Skeletal muscle cell (primary cell): ENCODE data around the gene ZNF467.

Experiments
- DNase-seq: peaks from one replicate; pipeline ENCODE4 v3.0.0-alpha.2; 2010; ENCODE audit warnings: low read depth
- H3K4me3 ChIP-seq: 2 replicates; pipeline ENCODE4 v1.5.1; 2011; ENCODE audit warnings: low read depth, mild to moderate bottlenecking, control low read depth, low read length, moderate library complexity

The ZNF467 gene

DNA sequence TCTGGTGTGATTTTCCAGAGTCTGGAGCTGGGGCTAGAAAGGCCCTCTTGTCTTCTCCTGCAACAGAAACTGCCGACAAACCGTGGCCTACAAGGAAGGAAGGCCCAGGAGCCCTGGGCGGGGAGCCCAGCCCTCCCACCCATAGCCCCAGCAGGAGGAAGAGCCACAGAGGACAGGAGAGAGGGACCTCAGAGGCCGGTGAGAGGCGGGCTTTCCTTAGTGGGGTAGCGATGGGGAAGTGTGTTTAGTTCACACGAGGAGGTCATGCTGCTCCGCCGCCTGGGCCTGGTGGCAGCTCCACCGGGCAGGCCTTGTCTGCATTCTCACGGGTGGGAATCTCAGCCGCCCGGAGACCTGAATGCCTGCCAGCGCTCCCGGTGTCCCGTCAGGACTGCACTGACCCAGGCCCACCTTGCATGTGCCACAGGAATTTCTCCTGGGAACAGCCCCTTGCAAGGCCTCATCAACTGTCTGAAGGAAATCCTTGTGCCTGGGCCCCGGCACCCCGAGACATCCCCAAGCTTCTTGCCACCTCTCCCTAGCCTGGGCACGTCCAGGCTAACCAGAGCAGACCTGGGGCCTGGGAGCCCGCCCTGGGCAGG is 50.9 kb downstream of the ZNF467 start:
- no peak overlapping the region for H3K4me3 ChIP-seq
- DNase-seq, result no peak

DNA sequence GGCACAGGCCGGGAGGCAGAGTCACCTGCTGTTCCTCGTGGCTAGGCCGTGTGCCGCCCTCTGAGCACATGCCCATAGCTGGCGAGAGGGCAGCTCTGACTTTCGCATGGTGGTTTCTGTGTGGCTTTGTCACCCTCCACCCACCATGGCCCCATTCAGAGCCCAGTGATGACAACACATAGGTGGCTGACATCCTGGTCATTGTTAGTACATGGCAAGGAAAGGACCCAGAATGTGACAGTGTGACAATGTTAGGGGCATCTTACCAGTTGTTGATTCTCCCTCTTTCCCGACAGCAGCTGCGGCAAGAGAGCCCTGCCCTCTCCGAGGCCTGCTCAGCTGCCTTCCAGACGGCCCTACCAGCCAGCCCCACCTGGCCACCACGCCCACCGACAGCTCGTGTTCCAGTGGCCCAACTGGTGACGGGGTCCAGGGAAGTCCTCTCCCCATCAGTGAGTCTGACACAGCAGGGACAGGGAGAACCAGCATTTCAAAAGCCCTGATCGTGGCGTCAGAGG is 52.2 kb downstream of the ZNF467 start:
- no peak for DNase-seq
- H3K4me3 ChIP-seq, result no peak overlapping the region

DNA sequence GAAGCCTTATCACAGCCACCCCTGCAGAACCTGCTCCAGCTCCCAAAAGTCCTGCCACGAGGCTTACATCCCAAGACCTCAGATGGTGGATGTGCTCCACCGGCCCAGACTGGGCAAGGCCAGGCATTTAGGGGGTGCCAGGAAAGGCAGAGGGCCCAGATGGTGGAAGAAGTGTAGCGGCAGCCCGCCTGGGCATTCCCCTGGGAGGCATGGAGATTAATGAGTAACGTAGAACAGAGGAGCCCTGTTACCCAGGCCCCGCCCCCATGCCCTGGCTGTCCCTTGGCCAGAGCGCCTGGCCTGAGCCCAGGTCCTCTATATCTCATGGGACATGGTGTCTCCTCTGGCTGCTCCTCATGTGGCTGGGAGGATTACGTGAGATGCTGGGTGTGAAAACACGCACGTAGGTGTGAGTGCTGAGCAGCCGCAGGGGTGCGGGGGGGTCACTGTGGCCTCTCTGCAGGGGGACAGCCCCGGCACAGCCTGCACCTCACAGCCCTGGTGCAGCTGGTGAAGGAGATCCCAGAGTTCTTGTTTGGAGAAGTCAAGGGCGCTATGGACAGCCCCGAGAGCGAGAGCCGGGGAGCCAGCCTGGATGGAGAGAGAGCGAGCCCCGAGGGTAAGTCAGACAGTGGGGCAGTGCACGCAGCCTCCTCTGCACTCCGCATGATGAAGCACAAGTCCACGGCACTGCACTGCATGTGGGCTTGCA is 52.9 kb downstream of the ZNF467 start:
- DNase-seq, result no peak
- no peak overlapping the region for H3K4me3 ChIP-seq

DNA sequence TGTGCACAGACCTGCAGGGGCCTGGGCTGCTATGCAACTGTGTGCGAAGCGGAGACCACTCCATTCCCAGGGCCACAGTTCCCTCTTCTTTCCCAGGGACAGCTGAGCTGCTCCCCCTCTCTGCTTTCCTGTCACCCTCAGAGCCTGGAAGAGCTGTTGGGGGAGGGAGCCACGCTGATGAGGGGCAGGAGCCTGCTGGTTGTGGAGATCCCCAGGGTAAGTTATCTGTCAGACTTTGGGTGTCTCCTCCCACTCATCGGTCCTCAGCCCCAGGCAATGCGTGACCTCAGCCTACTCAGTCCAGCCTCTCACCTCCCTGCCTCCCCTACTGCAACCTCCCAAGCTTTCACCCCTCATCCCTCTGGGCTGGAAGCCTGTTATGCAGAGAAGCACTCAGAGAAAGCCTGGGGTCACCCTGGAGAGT is 53.5 kb downstream of the ZNF467 start:
- no peak for DNase-seq
- H3K4me3 ChIP-seq, result no peak overlapping the region

DNA sequence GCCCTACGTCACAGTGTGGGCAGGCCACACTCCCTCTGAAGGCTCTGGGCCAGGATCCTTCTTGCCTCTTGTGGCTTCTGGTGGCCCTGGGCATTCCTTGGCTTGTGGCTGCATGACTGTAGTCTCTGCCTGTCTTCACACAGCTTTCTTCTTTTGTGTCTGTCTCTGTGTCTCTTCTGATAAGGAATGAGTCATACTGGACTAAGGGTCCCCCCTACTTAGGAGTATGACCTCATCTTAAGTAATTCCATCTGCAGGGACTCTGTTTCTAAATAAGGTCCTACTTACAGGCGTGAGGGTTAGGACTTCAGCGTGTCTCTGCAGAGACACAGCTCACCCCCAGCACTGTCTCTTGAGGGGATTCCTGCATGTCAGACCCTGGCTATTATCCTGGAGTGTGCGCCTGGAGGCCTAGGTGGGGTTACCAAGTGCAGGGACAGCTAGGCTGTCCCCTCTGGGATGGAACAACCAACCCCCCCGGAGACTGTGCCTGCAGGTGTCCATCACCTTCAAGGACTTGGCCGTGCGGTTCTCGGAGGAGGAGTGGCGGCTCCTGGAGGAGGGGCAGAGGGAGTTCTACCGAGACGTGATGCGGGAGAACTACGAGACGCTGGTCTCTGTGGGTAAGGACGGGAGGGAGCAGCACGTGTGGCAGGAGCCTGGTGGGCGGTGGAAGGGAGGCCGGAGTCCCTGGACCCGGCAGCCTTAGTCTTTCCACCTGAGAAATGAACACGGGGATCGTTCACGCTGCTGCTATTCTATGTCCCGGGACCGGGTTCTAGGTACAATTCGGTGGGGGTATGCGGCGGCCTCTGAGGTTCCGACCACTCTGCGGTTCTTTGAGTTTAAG is 54.1 kb downstream of the ZNF467 start:
- no peak for DNase-seq
- no peak overlapping the region for H3K4me3 ChIP-seq

DNA sequence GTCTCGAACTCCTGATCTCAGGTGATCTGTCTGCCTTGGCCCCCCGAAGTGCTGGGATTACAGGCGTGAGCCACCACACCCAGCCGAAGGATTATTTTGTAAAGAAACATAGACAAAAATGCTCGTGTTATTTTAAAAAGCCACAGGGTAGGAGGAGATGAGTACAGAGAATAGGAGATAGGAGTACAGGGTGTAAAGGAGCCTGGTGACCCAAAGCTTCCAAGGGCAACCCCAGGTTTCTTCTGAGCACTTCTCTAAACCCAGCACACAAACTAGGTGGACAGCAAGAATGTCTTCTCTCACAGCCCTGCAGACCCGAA is 54.7 kb downstream of the ZNF467 start:
- H3K4me3 ChIP-seq, result no peak overlapping the region
- no peak for DNase-seq

DNA sequence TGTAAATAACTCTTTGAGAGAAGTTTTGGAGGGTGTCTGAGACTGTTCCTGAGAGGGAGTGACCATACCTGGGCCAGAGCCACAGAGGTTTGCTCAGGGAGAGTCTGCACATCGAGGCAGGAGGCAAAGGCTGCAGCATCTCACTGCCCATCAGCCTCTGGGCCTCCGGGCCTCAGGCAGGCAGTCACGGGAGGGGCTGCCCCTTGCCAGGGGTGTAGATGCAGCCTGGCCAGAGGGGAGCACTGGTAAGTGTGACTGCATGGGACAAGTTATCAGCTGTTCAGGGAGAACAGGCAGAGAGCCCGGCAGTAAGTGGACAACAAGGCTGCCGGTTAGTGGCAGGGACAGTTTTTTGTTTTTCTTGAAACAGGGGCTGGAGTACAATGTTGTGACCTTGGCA is 55.9 kb downstream of the ZNF467 start:
- H3K4me3 ChIP-seq, result no peak overlapping the region
- DNase-seq, result no peak

DNA sequence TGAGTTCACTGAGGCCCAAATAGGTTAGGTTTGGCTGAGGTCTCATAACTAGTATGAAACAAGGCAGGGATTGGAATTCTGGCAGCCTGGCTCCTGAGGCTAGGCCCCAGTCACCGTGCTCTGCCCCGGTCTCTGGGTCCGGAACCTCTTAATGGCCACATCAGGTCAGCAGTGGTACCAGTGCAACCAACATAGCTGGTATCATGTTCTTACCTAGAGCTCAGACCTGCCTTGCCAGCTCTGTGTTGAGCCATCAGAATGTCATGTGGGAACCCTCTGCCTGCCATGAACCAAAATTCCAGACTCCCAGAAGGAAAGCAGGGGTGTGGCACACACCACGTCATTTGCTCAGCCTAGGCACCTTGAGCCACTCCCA is 56.5 kb downstream of the ZNF467 start:
- DNase-seq, result no peak
- H3K4me3 ChIP-seq, result no peak overlapping the region

DNA sequence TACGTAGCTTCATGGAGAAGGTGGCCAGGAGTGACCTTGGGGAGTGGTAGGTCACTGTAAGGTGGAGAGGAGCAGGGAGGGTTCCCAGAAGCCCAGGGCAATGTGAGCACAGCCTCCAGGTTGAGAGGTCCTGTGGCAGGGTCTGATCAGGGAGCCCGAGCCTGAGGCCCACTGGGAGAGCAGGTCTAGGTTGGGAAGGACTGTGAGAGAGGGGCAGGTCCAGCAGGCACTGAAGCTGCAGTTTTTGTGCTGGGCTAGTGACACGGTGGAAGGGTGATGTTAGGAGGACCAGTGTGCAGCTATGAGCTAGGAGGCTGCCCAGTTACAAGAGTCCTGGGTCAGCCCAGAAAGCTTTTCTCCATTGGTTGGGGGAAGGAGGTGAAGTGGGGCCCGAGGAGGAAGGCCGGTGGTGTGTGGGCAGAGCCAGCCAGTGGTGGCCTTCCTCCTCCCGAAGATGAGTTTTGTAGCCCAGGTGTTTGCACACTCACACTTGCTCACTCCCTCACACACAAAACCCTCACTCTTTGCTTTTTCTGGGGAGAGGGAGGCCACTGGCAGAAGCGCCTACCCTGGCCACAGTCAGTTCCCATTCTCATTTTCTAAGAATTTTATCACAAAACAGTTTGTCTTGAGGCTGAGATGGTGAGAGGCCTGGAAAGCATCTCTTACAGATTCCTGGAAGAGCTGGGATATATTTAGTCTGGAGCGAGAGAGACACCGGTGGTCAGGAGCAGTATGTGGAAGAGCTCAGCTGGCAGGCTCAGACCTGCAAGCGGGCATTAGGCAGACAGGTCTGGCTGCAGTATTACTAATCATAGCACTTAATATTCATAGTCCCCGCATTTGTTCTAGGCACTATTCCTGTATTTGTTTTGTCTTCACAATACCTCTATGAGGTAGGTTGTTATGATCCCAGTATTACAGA is 57.1 kb downstream of the ZNF467 start:
- no peak for DNase-seq

DNA sequence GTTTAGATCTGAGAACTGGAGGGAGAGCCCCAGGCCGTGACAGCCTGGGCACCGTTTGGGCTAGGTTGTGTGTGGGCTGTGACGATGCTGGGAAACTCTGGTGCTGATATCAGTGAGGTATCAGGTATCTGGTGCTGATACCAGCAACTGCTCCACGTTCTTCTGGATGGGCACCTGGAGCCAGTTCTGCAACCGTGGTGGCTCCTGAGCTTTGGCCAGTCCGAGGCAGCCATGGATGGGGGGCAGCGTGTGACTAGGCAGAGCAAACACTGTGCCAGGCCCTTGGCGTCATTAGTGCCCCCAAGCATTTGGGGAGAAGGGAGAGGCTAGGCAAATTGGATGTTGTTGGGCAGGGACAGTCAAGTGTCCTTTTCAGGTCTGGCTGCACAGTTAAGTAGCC is 57.9 kb downstream of the ZNF467 start:
- DNase-seq, result no peak
- H3K4me3 ChIP-seq, result peak overlapping the region; percentile 74

More for the DNA sequence above, 57.1 kb downstream of the ZNF467 start:
- peak overlapping the region; percentile 74 for H3K4me3 ChIP-seq

DNA sequence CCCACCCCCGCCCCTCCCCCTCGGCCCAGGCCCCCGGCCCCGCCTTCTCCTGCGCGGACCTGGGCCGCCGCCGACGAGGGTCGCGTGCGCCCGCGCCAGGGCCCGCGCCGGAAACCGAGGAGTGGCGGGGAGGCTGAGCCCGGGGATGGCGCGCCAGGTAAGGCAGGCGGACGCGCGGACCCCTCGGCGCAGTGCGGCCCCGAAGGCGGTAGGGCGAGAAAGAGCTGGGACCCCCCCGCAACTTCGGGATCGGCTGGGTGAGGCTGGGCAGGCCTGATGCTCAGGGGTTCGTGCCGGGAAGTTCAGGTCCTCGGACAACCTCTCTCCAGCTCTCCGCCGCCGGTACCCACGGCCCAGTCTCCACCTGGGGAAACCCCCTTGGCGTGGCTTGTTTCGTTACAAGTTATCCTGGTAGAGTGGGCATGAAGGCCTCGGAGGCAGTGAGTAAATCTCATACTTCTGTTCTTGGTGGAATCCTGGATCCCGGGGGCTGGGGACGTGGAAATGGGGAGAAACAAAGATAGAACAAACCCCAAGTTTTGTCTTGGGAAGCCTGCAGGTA is 58.4 kb downstream of the ZNF467 start:
- no peak for DNase-seq
- peak overlapping the region; percentile 74 for H3K4me3 ChIP-seq
